Parathyroid adenoma (tissue), 2 donors: ENCODE data around the gene MC2R.

Experiments
- H2AFZ ChIP-seq: fragments of 300-600 bp; sonication (generic); one replicate; pipeline ENCODE4 v1.7.0; 2017; ENCODE audit warnings: antibody characterized with exemption, mild to moderate bottlenecking
- H3K27ac ChIP-seq: fragments of 300-600 bp; sonication (generic); one replicate; pipeline ENCODE4 v1.7.0; 2017
- H3K27me3 ChIP-seq: fragments of 300-600 bp; sonication (generic); one replicate; pipeline ENCODE4 v1.7.0; 2017; ENCODE audit warnings: low read length; ENCODE audit not compliant: control insufficient read depth, insufficient read depth
- H3K36me3 ChIP-seq: fragments of 300-600 bp; sonication (generic); one replicate; pipeline ENCODE4 v1.7.0; 2017; ENCODE audit warnings: low read length; ENCODE audit not compliant: control insufficient read depth, insufficient read depth
- H3K4me1 ChIP-seq: fragments of 300-600 bp; sonication (generic); one replicate; pipeline ENCODE4 v1.7.0; 2017; ENCODE audit warnings: control low read depth
- H3K4me2 ChIP-seq: fragments of 300-600 bp; sonication (generic); one replicate; pipeline ENCODE4 v1.7.0; 2017; ENCODE audit warnings: low read length
- H3K4me3 ChIP-seq: fragments of 300-600 bp; sonication (generic); one replicate; pipeline ENCODE4 v1.7.0; 2017; ENCODE audit warnings: low read depth, low read length
- H3K79me2 ChIP-seq: fragments of 300-600 bp; sonication (generic); one replicate; pipeline ENCODE4 v1.7.0; 2017; ENCODE audit warnings: control low read depth
- H3K9ac ChIP-seq: fragments of 300-600 bp; sonication (generic); one replicate; pipeline ENCODE4 v1.7.0; 2017; ENCODE audit warnings: mild to moderate bottlenecking
- H3K9me3 ChIP-seq: fragments of 300-600 bp; sonication (generic); one replicate; pipeline ENCODE4 v1.7.0; 2017; ENCODE audit warnings: low read length; ENCODE audit not compliant: control insufficient read depth
- TF ChIP-seq, protein P1 (sequence below): fragments of 300-600 bp; sonication (generic); IDR thresholded peaks from one replicate; pipeline ENCODE4 v1.7.0; 2017; ENCODE audit warnings: antibody characterized with exemption, mild to moderate bottlenecking
- donor health status: primary hyperparathyroidism.

The MC2R gene

GRCh38 chr18:13934058-13934457 lies 18.7 kb upstream of the MC2R start:
- Histone ChIP-seq H2AFZ (no peak overlapping the region), H3K36me3 (no peaks in the 10 kb centered on the region), H3K9ac (no peak overlapping the region), H3K79me2 (no peaks in the 10 kb centered on the region), H3K9me3 (no peaks in the 10 kb centered on the region), H3K4me3 (no peak overlapping the region), H3K4me2 (no peak overlapping the region), H3K4me1 (no peaks in the 10 kb centered on the region), H3K27me3 (no peaks in the 10 kb centered on the region), H3K27ac (no peak overlapping the region)
- TF ChIP-seq, protein P1, sequence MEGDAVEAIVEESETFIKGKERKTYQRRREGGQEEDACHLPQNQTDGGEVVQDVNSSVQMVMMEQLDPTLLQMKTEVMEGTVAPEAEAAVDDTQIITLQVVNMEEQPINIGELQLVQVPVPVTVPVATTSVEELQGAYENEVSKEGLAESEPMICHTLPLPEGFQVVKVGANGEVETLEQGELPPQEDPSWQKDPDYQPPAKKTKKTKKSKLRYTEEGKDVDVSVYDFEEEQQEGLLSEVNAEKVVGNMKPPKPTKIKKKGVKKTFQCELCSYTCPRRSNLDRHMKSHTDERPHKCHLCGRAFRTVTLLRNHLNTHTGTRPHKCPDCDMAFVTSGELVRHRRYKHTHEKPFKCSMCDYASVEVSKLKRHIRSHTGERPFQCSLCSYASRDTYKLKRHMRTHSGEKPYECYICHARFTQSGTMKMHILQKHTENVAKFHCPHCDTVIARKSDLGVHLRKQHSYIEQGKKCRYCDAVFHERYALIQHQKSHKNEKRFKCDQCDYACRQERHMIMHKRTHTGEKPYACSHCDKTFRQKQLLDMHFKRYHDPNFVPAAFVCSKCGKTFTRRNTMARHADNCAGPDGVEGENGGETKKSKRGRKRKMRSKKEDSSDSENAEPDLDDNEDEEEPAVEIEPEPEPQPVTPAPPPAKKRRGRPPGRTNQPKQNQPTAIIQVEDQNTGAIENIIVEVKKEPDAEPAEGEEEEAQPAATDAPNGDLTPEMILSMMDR: no peak

DNA sequence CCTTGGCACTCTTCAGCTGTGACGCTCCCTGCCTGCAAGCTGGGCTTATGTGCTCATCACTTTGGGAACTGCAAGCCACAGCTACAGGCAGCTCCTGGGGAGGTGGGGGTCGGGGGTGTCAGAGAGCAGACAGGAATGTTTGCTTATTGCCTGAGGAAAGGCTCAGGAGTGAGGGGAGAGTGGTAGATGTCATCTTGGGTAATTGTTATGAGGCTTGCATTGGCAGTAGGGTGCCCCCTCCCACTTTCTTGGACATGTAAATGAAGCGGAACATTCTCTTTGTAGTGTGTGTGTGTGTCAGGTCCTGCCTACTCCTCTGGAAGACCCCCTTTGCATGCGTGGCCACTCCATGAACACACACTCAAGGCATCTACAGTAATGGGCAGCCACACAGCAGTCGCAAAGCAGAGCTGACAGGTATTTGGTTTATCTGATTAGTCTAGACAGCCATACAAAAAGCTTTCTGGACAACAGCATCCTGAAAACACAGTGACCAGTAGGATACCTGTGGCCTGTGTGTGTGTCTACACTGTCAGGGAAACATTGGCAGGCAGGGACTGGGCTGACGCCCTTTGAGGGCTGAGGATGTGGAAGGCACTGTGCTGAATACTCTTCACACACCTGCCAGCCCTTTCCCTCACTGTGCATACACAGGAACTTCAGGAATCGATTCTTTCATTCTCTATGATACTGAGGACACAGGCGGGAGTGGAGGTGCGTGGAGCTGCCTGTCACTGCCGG lies 17.1 kb upstream of the MC2R start:
- H3K79me2 ChIP-seq: no peaks in the 10 kb centered on the region
- H3K4me2 ChIP-seq: no peak overlapping the region
- H3K4me1 ChIP-seq: no peaks in the 10 kb centered on the region
- H3K9me3 ChIP-seq: no peaks in the 10 kb centered on the region
- H2AFZ ChIP-seq: no peak overlapping the region
- H3K9ac ChIP-seq: no peak overlapping the region
- no peak overlapping the region for H3K27ac ChIP-seq
- TF ChIP-seq, protein P1: no peak
- no peaks in the 10 kb centered on the region for H3K27me3 ChIP-seq
- no peaks in the 10 kb centered on the region for H3K36me3 ChIP-seq
- no peak overlapping the region for H3K4me3 ChIP-seq

GRCh38 chr18:13930964-13931363 lies 15.6 kb upstream of the MC2R start:
- no peaks in the 10 kb centered on the region for H3K79me2 ChIP-seq
- no peaks in the 10 kb centered on the region for H3K36me3 ChIP-seq
- no peaks in the 10 kb centered on the region for H3K9me3 ChIP-seq
- no peaks in the 10 kb centered on the region for H3K27me3 ChIP-seq
- no peak overlapping the region for H3K9ac ChIP-seq
- H3K4me3 ChIP-seq: no peak overlapping the region
- no peak overlapping the region for H3K27ac ChIP-seq
- H3K4me1 ChIP-seq: no peaks in the 10 kb centered on the region
- no peak overlapping the region for H2AFZ ChIP-seq
- H3K4me2 ChIP-seq: no peak overlapping the region
- TF ChIP-seq, protein P1: no peak

- Histone ChIP-seq H3K4me3 (no peak overlapping the region), H3K27me3 (no peaks in the 10 kb centered on the region), H3K4me1 (no peaks in the 10 kb centered on the region), H3K9me3 (no peaks in the 10 kb centered on the region), H3K9ac (no peak overlapping the region), H3K27ac (no peak overlapping the region), H3K79me2 (no peaks in the 10 kb centered on the region), H3K4me2 (no peak overlapping the region), H2AFZ (no peak overlapping the region), H3K36me3 (no peaks in the 10 kb centered on the region)
- TF ChIP-seq, protein P1: no peak
Observed at GRCh38 chr18:13923221-13923620, 7.9 kb upstream of the MC2R start.

DNA sequence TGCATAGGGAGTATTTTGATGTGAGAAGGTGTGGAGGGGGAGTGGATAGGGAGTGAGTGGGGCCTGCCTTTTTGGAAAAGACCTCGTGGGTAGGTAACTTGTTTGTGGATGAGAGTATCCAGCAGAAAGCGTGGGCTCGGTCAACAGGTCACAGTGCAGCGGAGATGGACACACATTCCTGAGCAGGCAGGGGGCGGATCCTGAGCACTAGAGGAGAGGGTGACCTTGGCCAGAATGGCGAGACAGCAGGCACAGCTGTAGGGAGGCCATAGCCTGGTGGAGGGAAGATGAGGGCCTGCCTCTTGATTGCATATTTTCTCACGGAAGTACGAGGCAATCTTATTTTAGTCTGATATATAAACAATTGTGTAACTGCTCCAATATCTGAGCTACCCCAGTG lies 3.6 kb upstream of the MC2R start:
- Histone ChIP-seq H3K36me3 (no peaks in the 10 kb centered on the region), H3K4me1 (no peaks in the 10 kb centered on the region), H3K4me2 (no peak overlapping the region), H2AFZ (no peak overlapping the region), H3K9ac (no peak overlapping the region), H3K9me3 (no peaks in the 10 kb centered on the region), H3K27me3 (no peaks in the 10 kb centered on the region), H3K27ac (no peak overlapping the region), H3K4me3 (no peak overlapping the region), H3K79me2 (no peaks in the 10 kb centered on the region)
- TF ChIP-seq, protein P1: no peak
